A673 (cell line): Measurements from ENCODE around the gene FAAP20. TPM values are rescaled to one million over a fixed set of nuclear protein-coding genes. Genes with fewer than 3 reads are reported as not detected.

Experiments
- BruUV-seq: library from RNA; stranded (reverse); fragments of 400-500 nt; replicated peaks from 2 replicates; lab custom pipeline; 2021; lab: Mats Ljungman, UMichigan
- CTCF ChIA-PET: fragments of 300-600 bp; sonication (Branson Sonifier 250); formaldehyde crosslinking; loops from one replicate; lab custom pipeline; 2022; ENCODE audit warnings: antibody characterized with exemption; lab: Charles Lee
- POLR2A ChIA-PET: fragments of 300-600 bp; sonication (Branson Sonifier 250); formaldehyde crosslinking; loops from one replicate; lab custom pipeline; 2022; ENCODE audit warnings: antibody characterized with exemption; ENCODE audit not compliant: low non-redundant PET; lab: Charles Lee
- DNase-seq: peaks from one replicate; pipeline ENCODE4 v3.0.0-alpha.2; 2015; ENCODE audit warnings: low spot score
- H3K27ac ChIP-seq: fragments of 200-600 bp; sonication (generic); 2 replicates; pipeline ENCODE4 v1.5.1; 2016; ENCODE audit warnings: mixed run types, low read depth, mild to moderate bottlenecking, mixed read lengths, antibody characterized with exemption, low read length; ENCODE audit not compliant: poor library complexity, severe bottlenecking
- H3K27me3 ChIP-seq: fragments of 200-600 bp; sonication (generic); replicated peaks from 2 replicates; pipeline ENCODE4 v1.6.1; 2017; ENCODE audit warnings: mixed run types, low read depth, mild to moderate bottlenecking, mixed read lengths, antibody characterized with exemption, low read length; ENCODE audit not compliant: insufficient read depth, poor library complexity
- H3K36me3 ChIP-seq: fragments of 200-600 bp; sonication (generic); 2 replicates; pipeline ENCODE4 v1.6.1; 2016; ENCODE audit warnings: mixed run types, mild to moderate bottlenecking, mixed read lengths, antibody characterized with exemption, low read length; ENCODE audit not compliant: insufficient read depth, poor library complexity, severe bottlenecking
- H3K4me1 ChIP-seq: fragments of 200-600 bp; sonication (generic); 2 replicates; pipeline ENCODE4 v1.6.1; 2017; ENCODE audit warnings: mixed run types, mild to moderate bottlenecking, mixed read lengths, antibody characterized with exemption, low read length; ENCODE audit not compliant: insufficient read depth, poor library complexity, severe bottlenecking
- H3K4me3 ChIP-seq: fragments of 200-600 bp; sonication (generic); 2 replicates; pipeline ENCODE4 v1.5.1; 2016; ENCODE audit warnings: low read depth, mixed run types, mild to moderate bottlenecking, mixed read lengths, low read length; ENCODE audit not compliant: poor library complexity, severe bottlenecking
- H3K9me3 ChIP-seq: fragments of 200-600 bp; sonication (generic); 2 replicates; pipeline ENCODE4 v1.6.1; 2016; ENCODE audit warnings: mixed run types, low read depth, mild to moderate bottlenecking, mixed read lengths, antibody characterized with exemption, low read length; ENCODE audit not compliant: poor library complexity, severe bottlenecking
- EZH2 ChIP-seq: fragments of 200-600 bp; sonication (generic); IDR thresholded peaks from 2 replicates; pipeline ENCODE4 v1.6.1; 2017; ENCODE audit warnings: borderline replicate concordance, low read depth, mild to moderate bottlenecking, mixed read lengths, antibody characterized with exemption, low read length; ENCODE audit not compliant: poor library complexity, severe bottlenecking
- intact Hi-C: fragments of 100-400 bp; cut with micrococcal nuclease; formaldehyde crosslinking; loops from one replicate; pipeline ENCODE4 v1.10.0; 2022; ENCODE audit not compliant: unreplicated experiment
- total RNA-seq: library from RNA; stranded (reverse); gene quantifications from 2 replicates; pipeline ENCODE4 v1.2.3, GENCODE V29; 2021
- TF ChIP-seq, protein P1 (sequence below): fragments of 300-800, 200-600 bp; sonication (generic); conservative IDR thresholded peaks from 2 replicates; pipeline ENCODE4 v1.5.1; 2017; ENCODE audit warnings: low read depth, mild to moderate bottlenecking, antibody characterized with exemption, low read length, moderate library complexity, mixed read lengths

FAAP20 gene
- total RNA-seq, 1 experiment from 2014 or later: 114 TPM

DNA sequence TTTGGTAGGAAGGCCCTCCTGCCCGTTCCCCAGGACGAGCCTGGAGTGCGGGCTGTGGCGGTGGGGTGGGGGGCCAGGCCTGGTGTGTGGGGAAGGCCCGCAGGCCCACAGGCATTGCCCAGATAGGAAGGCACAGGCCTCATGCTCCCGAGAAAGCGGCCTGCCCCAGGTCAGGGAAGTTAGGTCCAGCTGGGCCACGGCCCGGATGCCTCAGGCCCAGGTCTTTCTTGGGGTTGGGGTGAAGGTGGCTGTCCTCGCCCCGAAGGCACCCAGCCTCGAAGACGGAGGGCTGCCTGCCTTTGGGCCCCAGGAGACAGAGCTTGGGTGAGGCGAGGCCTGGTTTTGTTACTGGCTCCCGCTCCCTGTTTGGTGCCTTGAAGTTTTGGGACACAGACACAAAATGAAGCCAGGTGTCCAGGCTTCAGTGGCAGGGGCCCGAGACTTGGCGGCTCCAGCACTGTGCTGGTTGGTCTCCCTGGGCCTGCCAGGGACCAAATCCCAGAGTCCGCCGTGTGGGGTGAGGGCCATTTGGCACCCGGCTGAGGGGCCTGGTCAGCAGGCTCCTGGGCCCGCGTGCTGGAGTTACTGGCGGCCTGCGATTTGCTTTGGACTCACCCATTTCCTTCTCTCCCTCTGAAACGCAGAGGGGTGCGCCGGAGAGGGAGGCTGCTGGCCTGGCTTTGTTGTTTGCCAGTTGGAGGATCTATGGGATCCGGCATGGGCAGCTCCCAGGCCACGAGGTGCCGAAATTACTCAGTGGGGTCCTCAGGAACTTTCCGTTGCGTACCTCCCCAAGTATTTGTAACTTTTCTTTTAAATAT is 35.5 kb upstream of the FAAP20 start:
- no peaks in the 10 kb centered on the region for H3K27me3 ChIP-seq
- intact Hi-C loops: loop anchor here (5.0 kb wide), 1 partner anchor 72 kb away; no protein-coding TSS in a partner anchor
- peak overlapping the region; percentile 71 for H3K4me3 ChIP-seq
- CTCF ChIA-PET: no interaction called here
- BruUV-seq: TSS peak; percentile 53
- TF ChIP-seq EZH2: no peak
- TF ChIP-seq, protein P1, sequence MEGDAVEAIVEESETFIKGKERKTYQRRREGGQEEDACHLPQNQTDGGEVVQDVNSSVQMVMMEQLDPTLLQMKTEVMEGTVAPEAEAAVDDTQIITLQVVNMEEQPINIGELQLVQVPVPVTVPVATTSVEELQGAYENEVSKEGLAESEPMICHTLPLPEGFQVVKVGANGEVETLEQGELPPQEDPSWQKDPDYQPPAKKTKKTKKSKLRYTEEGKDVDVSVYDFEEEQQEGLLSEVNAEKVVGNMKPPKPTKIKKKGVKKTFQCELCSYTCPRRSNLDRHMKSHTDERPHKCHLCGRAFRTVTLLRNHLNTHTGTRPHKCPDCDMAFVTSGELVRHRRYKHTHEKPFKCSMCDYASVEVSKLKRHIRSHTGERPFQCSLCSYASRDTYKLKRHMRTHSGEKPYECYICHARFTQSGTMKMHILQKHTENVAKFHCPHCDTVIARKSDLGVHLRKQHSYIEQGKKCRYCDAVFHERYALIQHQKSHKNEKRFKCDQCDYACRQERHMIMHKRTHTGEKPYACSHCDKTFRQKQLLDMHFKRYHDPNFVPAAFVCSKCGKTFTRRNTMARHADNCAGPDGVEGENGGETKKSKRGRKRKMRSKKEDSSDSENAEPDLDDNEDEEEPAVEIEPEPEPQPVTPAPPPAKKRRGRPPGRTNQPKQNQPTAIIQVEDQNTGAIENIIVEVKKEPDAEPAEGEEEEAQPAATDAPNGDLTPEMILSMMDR: no peak
- H3K36me3 ChIP-seq: no peaks in the 10 kb centered on the region
- H3K27ac ChIP-seq: peak overlapping the region; percentile 80
- no peaks in the 10 kb centered on the region for H3K9me3 ChIP-seq
- POLR2A ChIA-PET: no interaction called here
- peaks cover 47% of the 10 kb centered on the region for H3K4me1 ChIP-seq
- DNase-seq: peak; percentile 54

DNA sequence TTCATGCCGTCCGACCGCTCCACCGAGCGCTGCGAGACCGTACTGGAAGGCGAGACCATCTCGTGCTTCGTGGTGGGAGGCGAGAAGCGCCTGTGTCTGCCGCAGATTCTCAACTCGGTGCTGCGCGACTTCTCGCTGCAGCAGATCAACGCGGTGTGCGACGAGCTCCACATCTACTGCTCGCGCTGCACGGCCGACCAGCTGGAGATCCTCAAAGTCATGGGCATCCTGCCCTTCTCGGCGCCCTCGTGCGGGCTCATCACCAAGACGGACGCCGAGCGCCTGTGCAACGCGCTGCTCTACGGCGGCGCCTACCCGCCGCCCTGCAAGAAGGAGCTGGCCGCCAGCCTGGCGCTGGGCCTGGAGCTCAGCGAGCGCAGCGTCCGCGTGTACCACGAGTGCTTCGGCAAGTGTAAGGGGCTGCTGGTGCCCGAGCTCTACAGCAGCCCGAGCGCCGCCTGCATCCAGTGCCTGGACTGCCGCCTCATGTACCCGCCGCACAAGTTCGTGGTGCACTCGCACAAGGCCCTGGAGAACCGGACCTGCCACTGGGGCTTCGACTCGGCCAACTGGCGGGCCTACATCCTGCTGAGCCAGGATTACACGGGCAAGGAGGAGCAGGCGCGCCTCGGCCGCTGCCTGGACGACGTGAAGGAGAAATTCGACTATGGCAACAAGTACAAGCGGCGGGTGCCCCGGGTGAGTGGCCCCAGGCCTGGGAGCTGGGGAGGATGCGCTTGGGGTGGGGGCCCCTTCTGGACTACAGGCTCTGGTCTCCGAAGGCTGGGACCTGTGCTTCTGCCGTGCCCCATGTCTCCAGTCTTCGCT is 34.7 kb upstream of the FAAP20 start:
- peak; percentile 83 for DNase-seq
- H3K4me1 ChIP-seq: peaks cover 39% of the 10 kb centered on the region
- ChIA-PET POLR2A (no interaction called here), CTCF (interaction anchor here (1.2 kb wide), 1 partner anchor 34 kb away, joined by 3 read pairs; the partner anchor contains the start of gene FAAP20)
- peak overlapping the region; percentile 71 for H3K4me3 ChIP-seq
- TF ChIP-seq, protein P1: no peak
- TF ChIP-seq EZH2: no peak
- BruUV-seq: no TSS peak
- peak overlapping the region; percentile 80 for H3K27ac ChIP-seq
- no peaks in the 10 kb centered on the region for H3K36me3 ChIP-seq
- H3K9me3 ChIP-seq: no peaks in the 10 kb centered on the region
- intact Hi-C loops: no loop called here
- no peaks in the 10 kb centered on the region for H3K27me3 ChIP-seq

DNA sequence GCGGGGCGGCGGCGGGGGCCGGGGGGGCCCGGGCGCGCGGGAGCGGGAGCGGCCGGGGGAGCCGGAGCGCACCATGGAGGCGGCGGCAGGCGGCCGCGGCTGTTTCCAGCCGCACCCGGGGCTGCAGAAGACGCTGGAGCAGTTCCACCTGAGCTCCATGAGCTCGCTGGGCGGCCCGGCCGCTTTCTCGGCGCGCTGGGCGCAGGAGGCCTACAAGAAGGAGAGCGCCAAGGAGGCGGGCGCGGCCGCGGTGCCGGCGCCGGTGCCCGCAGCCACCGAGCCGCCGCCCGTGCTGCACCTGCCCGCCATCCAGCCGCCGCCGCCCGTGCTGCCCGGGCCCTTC is 34.1 kb upstream of the FAAP20 start:
- BruUV-seq: no TSS peak
- peak; percentile 46 for DNase-seq
- CTCF ChIA-PET: interaction anchor here (1.2 kb wide), 1 partner anchor 34 kb away, joined by 3 read pairs; the partner anchor contains the start of gene FAAP20
- peaks cover 33% of the 10 kb centered on the region for H3K4me1 ChIP-seq
- intact Hi-C loops: no loop called here
- TF ChIP-seq, protein P1: no peak
- TF ChIP-seq EZH2: no peak
- H3K4me3 ChIP-seq: peak overlapping the region; percentile 71
- H3K27ac ChIP-seq: peak overlapping the region; percentile 80
- no peaks in the 10 kb centered on the region for H3K36me3 ChIP-seq
- POLR2A ChIA-PET: no interaction called here
- H3K9me3 ChIP-seq: no peaks in the 10 kb centered on the region
- H3K27me3 ChIP-seq: no peaks in the 10 kb centered on the region
